Activated T-cell treated with anti-CD3 and anti-CD28 coated beads, Interleukin-2, amount 50 U/mL, for 24 hours (primary cell): ENCODE results near the gene TECTA.

Source experiments
- DNase-seq: peaks from one replicate; pipeline ENCODE4 v3.0.0-alpha.2; 2020
- H3K27ac Mint-ChIP-seq: 2 replicates; pipeline ENCODE4 v1.8.0; 2020; ENCODE audit warnings: mild to moderate bottlenecking, mixed read lengths
- H3K27me3 Mint-ChIP-seq: 2 replicates; pipeline ENCODE4 v1.8.0; 2020; ENCODE audit warnings: mixed read lengths
- H3K36me3 Mint-ChIP-seq: 2 replicates; pipeline ENCODE4 v1.8.0; 2020; ENCODE audit warnings: low read depth, mixed read lengths
- H3K4me1 Mint-ChIP-seq: 2 replicates; pipeline ENCODE4 v1.8.0; 2020; ENCODE audit warnings: low read depth, mixed read lengths
- H3K4me3 Mint-ChIP-seq: 2 replicates; pipeline ENCODE4 v1.8.0; 2020; ENCODE audit warnings: mild to moderate bottlenecking, moderate library complexity, mixed read lengths
- H3K9me3 Mint-ChIP-seq: 2 replicates; pipeline ENCODE4 v1.8.0; 2020; ENCODE audit warnings: mixed read lengths

The TECTA gene

DNA sequence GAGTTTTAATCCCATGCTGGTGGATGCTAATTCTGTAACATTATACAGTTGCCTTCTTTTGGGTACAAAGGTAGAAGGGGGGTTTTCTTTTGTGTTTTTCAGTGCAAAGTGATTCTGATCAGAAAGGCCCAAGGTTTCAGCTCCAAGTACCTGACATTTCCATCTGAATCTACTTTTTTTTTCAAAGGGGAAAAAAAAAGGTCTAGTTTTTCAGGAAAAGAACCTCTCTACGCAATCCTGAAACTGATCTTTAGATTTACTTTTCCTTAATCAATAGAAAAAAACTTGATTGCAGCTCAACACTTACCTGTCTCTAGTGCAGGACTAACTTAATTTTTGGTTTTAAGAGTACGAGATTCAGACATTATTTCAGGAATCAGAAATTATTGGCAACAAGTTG, at the start of gene TECTA:
TSS of gene TECTA (plus strand) at position 301 of the 400 bp plus-strand sequence. CDS start 1,423 bp downstream, outside the sequence.
- no peaks in the 10 kb centered on the region for H3K36me3 Mint-ChIP-seq
- H3K4me1 Mint-ChIP-seq = no peaks in the 10 kb centered on the region
- no peaks in the 10 kb centered on the region for H3K27me3 Mint-ChIP-seq
- no peak within 1 kb of the TSS for H3K27ac Mint-ChIP-seq
- H3K4me3 Mint-ChIP-seq = no peak within 1 kb of the TSS
- H3K9me3 Mint-ChIP-seq = no peaks in the 10 kb centered on the region
- DNase-seq = no peak

DNA sequence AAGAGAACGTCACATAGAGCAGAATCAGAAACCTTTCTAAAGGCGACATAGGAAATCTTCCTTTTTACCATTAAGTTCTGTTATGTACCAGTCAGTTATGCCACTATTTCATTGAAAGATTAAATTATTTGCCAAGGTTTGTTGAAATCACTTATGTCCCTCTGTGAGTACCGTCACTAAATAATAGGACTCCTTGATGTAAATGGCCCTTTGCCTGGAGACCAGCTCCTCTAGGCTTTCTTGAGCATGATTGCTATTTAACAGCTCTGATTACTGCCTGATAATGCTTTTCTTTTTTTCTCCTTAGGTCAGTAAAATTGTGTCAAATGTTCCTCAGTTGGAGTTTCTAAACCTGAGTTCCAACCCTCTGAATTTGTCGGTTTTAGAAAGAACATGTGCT, 47.8 kb upstream of the TECTA start:
- peaks cover 4% of the 10 kb centered on the region for H3K4me1 Mint-ChIP-seq
- H3K36me3 Mint-ChIP-seq = peaks cover 77% of the 10 kb centered on the region
- no peak overlapping the region for H3K27ac Mint-ChIP-seq
- DNase-seq = no peak
- no peak overlapping the region for H3K4me3 Mint-ChIP-seq
- no peaks in the 10 kb centered on the region for H3K9me3 Mint-ChIP-seq
- no peaks in the 10 kb centered on the region for H3K27me3 Mint-ChIP-seq

- no peaks in the 10 kb centered on the region for H3K27me3 Mint-ChIP-seq
- no peak overlapping the region for H3K27ac Mint-ChIP-seq
- H3K4me3 Mint-ChIP-seq = no peak overlapping the region
- H3K4me1 Mint-ChIP-seq = peaks cover 4% of the 10 kb centered on the region
- H3K36me3 Mint-ChIP-seq = peaks cover 77% of the 10 kb centered on the region
- no peaks in the 10 kb centered on the region for H3K9me3 Mint-ChIP-seq
- no peak for DNase-seq
Observed at GRCh38 chr11:121054266-121054665, 46.8 kb upstream of the TECTA start.

DNA sequence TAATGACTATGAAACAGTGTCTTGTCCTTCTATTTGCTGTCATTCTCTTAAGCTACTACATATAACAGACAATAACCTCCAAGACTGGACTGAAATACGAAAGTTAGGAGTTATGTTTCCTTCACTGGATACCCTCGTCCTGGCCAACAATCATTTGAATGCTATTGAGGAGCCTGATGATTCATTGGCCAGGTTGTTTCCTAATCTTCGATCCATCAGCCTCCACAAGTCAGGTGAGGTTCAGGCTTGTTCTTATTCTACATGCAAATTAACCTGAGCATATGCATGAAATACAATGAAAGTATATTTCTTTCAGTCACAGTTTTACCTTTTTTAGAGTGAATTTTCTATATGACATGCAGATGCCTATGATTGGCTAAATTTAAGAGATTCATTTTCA, 46.0 kb upstream of the TECTA start:
- Mint-ChIP-seq H3K9me3 (no peaks in the 10 kb centered on the region), H3K36me3 (peaks cover 78% of the 10 kb centered on the region)

GRCh38 chr11:121057922-121058321, 43.1 kb upstream of the TECTA start:
- peaks cover 6% of the 10 kb centered on the region for H3K4me1 Mint-ChIP-seq
- no peak for DNase-seq
- H3K9me3 Mint-ChIP-seq = no peaks in the 10 kb centered on the region
- no peak overlapping the region for H3K27ac Mint-ChIP-seq
- H3K27me3 Mint-ChIP-seq = no peaks in the 10 kb centered on the region
- peaks cover 82% of the 10 kb centered on the region for H3K36me3 Mint-ChIP-seq
- no peak overlapping the region for H3K4me3 Mint-ChIP-seq

More for the DNA sequence above, 46.0 kb upstream of the TECTA start:
- no peak for DNase-seq
- no peaks in the 10 kb centered on the region for H3K27me3 Mint-ChIP-seq
- peaks cover 6% of the 10 kb centered on the region for H3K4me1 Mint-ChIP-seq
- no peak overlapping the region for H3K4me3 Mint-ChIP-seq
- H3K27ac Mint-ChIP-seq = no peak overlapping the region

GRCh38 chr11:121058941-121059340, 42.1 kb upstream of the TECTA start:
- H3K9me3 Mint-ChIP-seq = no peaks in the 10 kb centered on the region
- H3K4me1 Mint-ChIP-seq = peaks cover 6% of the 10 kb centered on the region
- H3K27ac Mint-ChIP-seq = no peak overlapping the region
- no peak for DNase-seq
- H3K27me3 Mint-ChIP-seq = no peaks in the 10 kb centered on the region
- no peak overlapping the region for H3K4me3 Mint-ChIP-seq
- H3K36me3 Mint-ChIP-seq = peaks cover 83% of the 10 kb centered on the region

DNA sequence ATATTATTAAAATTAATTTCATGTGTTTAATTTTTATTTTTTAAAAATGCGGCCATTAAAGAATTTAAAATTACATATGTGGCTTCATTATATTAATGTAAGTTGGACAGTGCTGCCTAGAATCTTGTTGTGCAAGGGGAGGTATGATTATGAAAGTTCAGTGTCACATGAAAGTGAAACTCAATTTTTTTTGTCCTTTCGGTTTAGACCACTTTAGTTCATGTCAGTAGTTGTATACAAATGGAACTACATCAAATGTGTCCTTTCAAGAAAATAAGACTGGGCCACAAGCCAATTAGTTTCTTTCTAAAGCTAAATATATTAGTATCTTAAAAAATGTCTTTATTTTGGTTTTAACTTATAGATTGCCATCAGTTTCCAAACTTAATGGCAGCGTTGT, 41.4 kb upstream of the TECTA start:
- Mint-ChIP-seq H3K4me1 (peaks cover 6% of the 10 kb centered on the region), H3K27ac (no peak overlapping the region), H3K27me3 (no peaks in the 10 kb centered on the region), H3K4me3 (no peak overlapping the region), H3K36me3 (peaks cover 83% of the 10 kb centered on the region), H3K9me3 (no peaks in the 10 kb centered on the region)
- DNase-seq = no peak

DNA sequence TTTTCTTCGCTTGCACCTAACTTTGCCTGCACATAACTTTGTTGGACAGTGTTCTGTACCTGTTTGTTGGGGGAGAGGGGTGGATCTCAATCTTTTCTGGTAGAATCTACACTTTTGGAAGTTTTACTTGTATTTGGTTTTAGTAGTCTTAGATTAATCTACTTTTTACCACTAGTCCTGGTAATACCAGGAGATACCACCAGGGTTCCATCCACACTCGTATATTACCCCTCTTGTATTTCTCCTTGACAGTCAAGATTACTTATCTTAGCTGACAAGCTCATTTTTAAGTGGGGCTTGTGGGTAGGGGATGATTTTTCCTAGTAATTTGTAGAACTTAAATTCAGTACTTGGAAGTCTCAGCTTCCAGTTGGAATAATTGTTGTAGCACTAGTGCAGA, 37.3 kb upstream of the TECTA start:
- H3K36me3 Mint-ChIP-seq = peaks cover 69% of the 10 kb centered on the region

GRCh38 chr11:121066623-121067022, 34.4 kb upstream of the TECTA start:
- H3K27ac Mint-ChIP-seq = no peak overlapping the region
- DNase-seq = no peak
- H3K9me3 Mint-ChIP-seq = peaks cover 2% of the 10 kb centered on the region
- peaks cover 73% of the 10 kb centered on the region for H3K36me3 Mint-ChIP-seq
- H3K4me3 Mint-ChIP-seq = no peak overlapping the region
- H3K4me1 Mint-ChIP-seq = no peaks in the 10 kb centered on the region
- no peaks in the 10 kb centered on the region for H3K27me3 Mint-ChIP-seq

More for the DNA sequence above, 37.3 kb upstream of the TECTA start:
- H3K27me3 Mint-ChIP-seq = no peaks in the 10 kb centered on the region
- H3K27ac Mint-ChIP-seq = no peak overlapping the region
- no peak for DNase-seq
- H3K4me3 Mint-ChIP-seq = no peak overlapping the region
- H3K4me1 Mint-ChIP-seq = peaks cover 2% of the 10 kb centered on the region
- no peaks in the 10 kb centered on the region for H3K9me3 Mint-ChIP-seq

GRCh38 chr11:121067026-121067425, 34.0 kb upstream of the TECTA start:
- Mint-ChIP-seq H3K36me3 (peaks cover 75% of the 10 kb centered on the region), H3K9me3 (peaks cover 2% of the 10 kb centered on the region), H3K27ac (no peak overlapping the region), H3K27me3 (no peaks in the 10 kb centered on the region), H3K4me3 (no peak overlapping the region), H3K4me1 (no peaks in the 10 kb centered on the region)
- DNase-seq = no peak

DNA sequence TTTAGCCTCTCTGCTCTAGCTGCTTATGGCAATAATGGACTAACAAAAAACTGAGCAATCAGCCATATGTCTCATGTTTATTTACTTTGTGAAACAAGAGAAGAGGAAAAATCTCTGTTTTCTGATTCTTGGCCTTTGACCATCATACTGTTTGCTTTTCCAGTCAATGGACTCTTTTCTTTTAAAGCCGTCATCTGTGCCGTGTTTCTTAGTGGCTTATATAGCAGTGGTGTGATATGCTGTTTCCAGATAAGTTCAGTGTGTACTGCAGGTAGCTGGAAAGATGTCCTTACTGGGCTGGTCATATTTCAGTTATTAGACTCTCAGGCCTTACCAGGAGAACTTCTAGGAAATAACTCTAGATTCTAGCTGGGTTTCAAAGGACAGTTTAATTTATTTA, 33.6 kb upstream of the TECTA start:
- Mint-ChIP-seq H3K4me3 (no peak overlapping the region), H3K36me3 (peaks cover 73% of the 10 kb centered on the region)
- DNase-seq = no peak

DNA sequence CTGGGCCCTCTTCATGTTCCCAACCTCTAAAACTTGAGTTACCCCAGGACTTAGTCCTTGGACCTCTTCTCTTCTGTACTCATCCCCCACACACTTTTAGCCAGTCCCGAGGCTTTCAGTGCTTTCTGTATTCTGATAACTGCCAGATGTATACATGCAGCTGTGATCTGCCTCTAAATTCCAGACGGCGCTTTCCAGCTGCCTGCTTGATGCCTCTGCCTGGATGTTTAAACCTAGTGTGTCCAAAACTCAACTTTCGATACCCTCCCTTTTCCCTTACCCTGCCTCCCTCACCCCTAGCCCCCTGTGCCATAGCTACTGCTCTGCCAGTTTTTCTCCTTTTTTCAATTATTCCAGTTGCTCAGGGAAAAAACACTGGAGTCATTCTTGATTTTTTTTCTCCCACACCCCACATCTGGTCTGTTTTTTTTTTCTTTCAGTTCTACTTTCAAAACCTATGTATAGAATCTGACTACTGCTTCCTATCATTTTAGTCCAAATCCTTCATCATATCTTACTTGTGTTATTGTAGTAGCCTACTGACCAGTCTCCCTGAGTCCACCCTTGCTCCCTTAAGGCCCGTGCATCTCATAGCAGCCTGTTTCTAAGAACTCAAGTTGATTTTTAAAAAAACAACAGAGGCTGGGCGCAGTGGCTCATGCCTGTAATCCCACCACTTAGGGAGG, 32.9 kb upstream of the TECTA start:
- H3K9me3 Mint-ChIP-seq = peaks cover 2% of the 10 kb centered on the region
- no peak overlapping the region for H3K27ac Mint-ChIP-seq
- DNase-seq = no peak
- H3K27me3 Mint-ChIP-seq = no peaks in the 10 kb centered on the region
- no peaks in the 10 kb centered on the region for H3K4me1 Mint-ChIP-seq
- H3K4me3 Mint-ChIP-seq = no peak overlapping the region
- peaks cover 66% of the 10 kb centered on the region for H3K36me3 Mint-ChIP-seq

More for the DNA sequence above, 33.6 kb upstream of the TECTA start:
- Mint-ChIP-seq H3K27ac (no peak overlapping the region), H3K4me1 (no peaks in the 10 kb centered on the region), H3K27me3 (no peaks in the 10 kb centered on the region), H3K9me3 (peaks cover 2% of the 10 kb centered on the region)

- Mint-ChIP-seq H3K27me3 (no peaks in the 10 kb centered on the region), H3K4me3 (no peak overlapping the region), H3K27ac (no peak overlapping the region), H3K9me3 (peaks cover 2% of the 10 kb centered on the region), H3K36me3 (peaks cover 60% of the 10 kb centered on the region), H3K4me1 (no peaks in the 10 kb centered on the region)
- DNase-seq = no peak
Observed at GRCh38 chr11:121068787-121069186, 32.3 kb upstream of the TECTA start.

DNA sequence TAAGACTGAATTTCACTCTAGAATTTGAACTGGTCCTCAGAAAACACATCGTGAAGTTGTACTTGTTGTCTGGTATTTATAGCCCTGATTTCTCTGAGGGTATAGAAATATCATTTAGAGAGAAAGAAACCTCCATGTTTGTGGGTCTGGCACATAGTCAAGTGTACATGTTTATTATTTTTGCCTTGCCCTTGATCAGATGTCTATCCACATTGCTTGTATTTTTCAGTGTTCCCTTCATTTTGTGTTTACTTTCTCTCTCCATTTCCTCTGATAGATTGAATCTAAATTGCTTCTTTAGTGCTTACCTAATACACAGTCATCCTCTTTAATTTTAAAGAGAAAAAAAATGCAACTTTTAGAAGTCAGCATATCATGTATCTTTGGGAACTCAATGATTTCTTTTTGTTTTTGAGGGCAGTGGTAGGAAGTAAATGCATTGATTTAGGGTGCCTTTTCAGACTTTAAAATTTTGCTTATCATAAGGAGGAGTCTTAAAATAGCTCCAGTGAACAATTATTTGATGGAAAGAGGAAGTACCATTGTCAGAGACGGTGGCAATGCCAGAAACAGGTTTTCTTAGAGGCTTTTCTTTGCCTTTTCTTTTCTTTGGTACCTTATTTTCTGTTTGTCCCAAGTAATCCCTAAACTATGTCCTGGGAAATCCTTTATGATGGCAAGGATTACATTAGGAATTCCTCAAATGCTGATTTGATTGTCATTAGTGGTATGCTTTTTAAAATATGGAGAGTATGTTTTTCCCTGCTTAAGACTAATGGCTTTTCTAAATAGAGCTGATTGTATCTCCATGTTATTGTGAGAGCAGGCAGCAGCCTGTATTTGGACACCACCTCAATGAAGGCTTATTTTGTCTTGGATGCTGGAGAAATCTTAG, 29.8 kb upstream of the TECTA start:
- no peak overlapping the region for H3K27ac Mint-ChIP-seq
- peaks cover 58% of the 10 kb centered on the region for H3K36me3 Mint-ChIP-seq

GRCh38 chr11:121071846-121072450, 29.1 kb upstream of the TECTA start:
- no peak overlapping the region for H3K27ac Mint-ChIP-seq
- H3K27me3 Mint-ChIP-seq = no peaks in the 10 kb centered on the region
- H3K4me3 Mint-ChIP-seq = no peak overlapping the region
- H3K4me1 Mint-ChIP-seq = no peaks in the 10 kb centered on the region
- H3K36me3 Mint-ChIP-seq = peaks cover 57% of the 10 kb centered on the region
- DNase-seq = no peak
- H3K9me3 Mint-ChIP-seq = peaks cover 2% of the 10 kb centered on the region

More for the DNA sequence above, 29.8 kb upstream of the TECTA start:
- Mint-ChIP-seq H3K4me1 (no peaks in the 10 kb centered on the region), H3K27me3 (no peaks in the 10 kb centered on the region), H3K4me3 (no peak overlapping the region), H3K9me3 (peaks cover 2% of the 10 kb centered on the region)
- no peak for DNase-seq
